ENCODE measurements around the gene CPNE7.

DNA sequence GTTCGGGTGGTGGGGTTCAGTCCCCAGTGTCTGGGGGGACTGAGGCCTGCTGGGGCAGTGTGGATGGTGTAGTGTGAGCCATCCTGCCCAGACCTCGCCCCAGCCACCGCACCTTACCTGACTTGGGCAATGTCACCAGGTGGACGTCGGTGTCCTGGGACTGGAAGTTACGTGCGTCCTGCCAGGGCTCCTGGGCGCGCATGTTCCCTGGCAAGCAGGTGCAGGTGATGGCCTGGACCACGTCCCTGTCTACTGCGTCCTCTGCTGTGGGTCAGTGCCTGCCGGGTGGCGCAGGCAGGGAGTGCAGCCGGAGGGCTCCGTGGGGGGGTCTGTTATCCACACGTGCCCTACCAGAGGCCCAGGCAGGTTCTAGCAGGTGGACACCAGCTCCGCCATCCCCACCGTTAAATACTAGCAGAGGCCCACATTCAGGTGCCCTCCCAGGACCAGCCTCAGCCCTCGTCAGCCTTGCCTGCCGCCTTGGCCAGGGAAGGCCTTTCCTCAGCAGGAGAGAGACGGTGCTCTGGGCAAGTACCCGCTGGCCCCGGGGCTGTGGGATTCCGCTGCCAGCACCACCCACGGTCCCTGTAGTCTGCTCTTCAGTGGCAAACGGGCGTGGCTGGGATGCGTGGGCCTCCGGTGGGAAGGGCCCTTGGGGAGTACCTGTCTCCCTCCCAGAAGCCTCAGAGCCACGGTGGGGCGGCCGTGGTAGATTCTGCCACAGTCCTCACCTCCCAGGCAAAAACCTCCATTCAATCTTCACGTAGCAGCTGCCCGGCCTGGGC is 29.8 kb downstream of the CPNE7 start:
- TF ChIP-seq FOXP2 (optimal IDR thresholded peaks at IDR 0.05; ENCODE audit: borderline replicate concordance, extremely low read depth, extremely low read length, insufficient read depth), result no peak
- TF ChIP-seq SIN3A (IDR thresholded peaks at IDR 0.05; ENCODE audit: borderline replicate concordance, insufficient read depth, low read length), result no peak

Measured in PFSK-1 (cell line).